T-helper 17 cell (primary cell): Measurements from ENCODE around the gene ST3GAL3. TPM values are rescaled to one million over a fixed set of nuclear protein-coding genes. Genes with fewer than 3 reads are reported as not detected.
A peak's percentile ranks its signal among the peaks of the same experiment; 100 is the strongest.

Source experiments
- ATAC-seq: fragments of 150-1000 bp; cut with Tn5 transposase; 2 replicates; pipeline ENCODE4 v1.10.0; 2021; ENCODE audit warnings: mild to moderate bottlenecking, moderate library complexity
- DNase-seq, 3 donors: peaks; one replicate each; pipeline versions ENCODE4 v3.0.0 to v3.0.0-alpha.2; 2020 to 2021
- H3K9me3 ChIP-seq: one replicate; pipeline ENCODE4 v1.7.0; 2013; ENCODE audit warnings: low read length, mild to moderate bottlenecking; ENCODE audit not compliant: control insufficient read depth, poor library complexity, severe bottlenecking
- H3K27ac Mint-ChIP-seq: one replicate; pipeline ENCODE4 v1.8.0; 2022; ENCODE audit warnings: mild to moderate bottlenecking, moderate library complexity, mixed read lengths
- H3K27me3 Mint-ChIP-seq: one replicate; pipeline ENCODE4 v1.8.0; 2022; ENCODE audit warnings: mixed read lengths
- H3K36me3 Mint-ChIP-seq: one replicate; pipeline ENCODE4 v1.8.0; 2022; ENCODE audit warnings: low read depth, mixed read lengths
- H3K4me1 Mint-ChIP-seq: one replicate; pipeline ENCODE4 v1.8.0; 2022; ENCODE audit warnings: mild to moderate bottlenecking, mixed read lengths
- H3K4me3 Mint-ChIP-seq: one replicate; pipeline ENCODE4 v1.8.0; 2022; ENCODE audit warnings: mild to moderate bottlenecking, moderate library complexity, mixed read lengths
- total RNA-seq, 4 donors: library from RNA in 2 of 4; stranded (reverse) in 2 of 4; gene quantifications; one replicate each; pipeline ENCODE4 v1.2.3 and lab custom pipeline; 2022 to 2026

Gene ST3GAL3
- total RNA-seq, 2 donors from 2014 or later, result 19.8 to 24.9 TPM

- no peak for ATAC-seq
- H3K4me3 Mint-ChIP-seq, result peak within 1 kb of the TSS; percentile 75
- peaks cover 9% of the 10 kb centered on the region for H3K36me3 Mint-ChIP-seq
- H3K9me3 ChIP-seq, result no peaks in the 10 kb centered on the region
- H3K4me1 Mint-ChIP-seq, result peaks cover 13% of the 10 kb centered on the region
- peak within 1 kb of the TSS; percentile 49 for H3K27ac Mint-ChIP-seq
- peaks cover 41% of the 10 kb centered on the region for H3K27me3 Mint-ChIP-seq
- DNase-seq, result no peak
These were observed 226.2 kb downstream of the ST3GAL3 start, which contains the start of gene ARTN for GRCh38 chr1:43933386-43934100. TSS of gene ARTN (plus strand) at chr1:43933801. CDS start at chr1:43935657, 1,856 bp downstream.

GRCh38 chr1:43934101-43934985 is 227.0 kb downstream of the ST3GAL3 start:
- ATAC-seq (peak; percentile 75), DNase-seq (peak in 2 of 3 donors; percentile 24 to 51)
- Mint-ChIP-seq H3K4me3 (peak overlapping the region; percentile 75), H3K27ac (peak overlapping the region; percentile 11), H3K36me3 (peaks cover 9% of the 10 kb centered on the region), H3K4me1 (peaks cover 16% of the 10 kb centered on the region), H3K27me3 (peaks cover 41% of the 10 kb centered on the region)
- H3K9me3 ChIP-seq, result no peaks in the 10 kb centered on the region

DNA sequence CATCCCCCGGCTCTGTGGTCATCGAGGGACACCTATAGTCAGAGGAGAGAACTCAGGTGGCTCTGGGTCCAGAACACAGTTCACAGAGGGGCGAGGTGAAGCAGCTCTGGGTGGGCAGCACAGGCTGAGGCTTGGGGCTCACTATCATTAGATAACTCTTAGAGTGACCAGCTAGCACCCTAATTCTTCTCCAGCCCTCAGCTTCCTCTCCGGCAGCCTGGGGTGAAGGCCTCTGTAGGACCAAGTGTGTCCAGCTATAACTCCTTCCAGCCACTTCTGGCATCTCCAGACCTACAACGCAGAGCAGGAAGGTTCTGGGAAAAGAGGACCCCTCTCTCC is 227.6 kb downstream of the ST3GAL3 start:
- H3K9me3 ChIP-seq, result no peaks in the 10 kb centered on the region
- ATAC-seq (no peak), DNase-seq (no peak)
- H3K4me3 Mint-ChIP-seq, result no peak overlapping the region
- peaks cover 14% of the 10 kb centered on the region for H3K36me3 Mint-ChIP-seq
- H3K4me1 Mint-ChIP-seq, result peaks cover 20% of the 10 kb centered on the region
- peak overlapping the region; percentile 11 for H3K27ac Mint-ChIP-seq
- peaks cover 41% of the 10 kb centered on the region for H3K27me3 Mint-ChIP-seq

- ATAC-seq (no peak), DNase-seq (no peak)
- Mint-ChIP-seq H3K4me3 (peak overlapping the region; percentile 36), H3K4me1 (peaks cover 20% of the 10 kb centered on the region), H3K27me3 (peaks cover 41% of the 10 kb centered on the region), H3K36me3 (peaks cover 14% of the 10 kb centered on the region), H3K27ac (no peak overlapping the region)
- no peaks in the 10 kb centered on the region for H3K9me3 ChIP-seq
These were observed 228.5 kb downstream of the ST3GAL3 start for GRCh38 chr1:43935711-43936427.

- Mint-ChIP-seq H3K4me1 (peaks cover 20% of the 10 kb centered on the region), H3K4me3 (peak overlapping the region; percentile 9), H3K36me3 (peaks cover 14% of the 10 kb centered on the region), H3K27ac (no peak overlapping the region), H3K27me3 (peaks cover 39% of the 10 kb centered on the region)
- no peak for DNase-seq
- no peaks in the 10 kb centered on the region for H3K9me3 ChIP-seq
- no peak for ATAC-seq
These were observed 229.3 kb downstream of the ST3GAL3 start for GRCh38 chr1:43936431-43937151.

GRCh38 chr1:43937179-43937865 is 230.0 kb downstream of the ST3GAL3 start:
- Mint-ChIP-seq H3K4me3 (no peak overlapping the region), H3K27me3 (peaks cover 34% of the 10 kb centered on the region), H3K27ac (no peak overlapping the region), H3K36me3 (peaks cover 14% of the 10 kb centered on the region), H3K4me1 (peaks cover 20% of the 10 kb centered on the region)
- H3K9me3 ChIP-seq, result no peaks in the 10 kb centered on the region
- DNase-seq (no peak), ATAC-seq (no peak)

DNA sequence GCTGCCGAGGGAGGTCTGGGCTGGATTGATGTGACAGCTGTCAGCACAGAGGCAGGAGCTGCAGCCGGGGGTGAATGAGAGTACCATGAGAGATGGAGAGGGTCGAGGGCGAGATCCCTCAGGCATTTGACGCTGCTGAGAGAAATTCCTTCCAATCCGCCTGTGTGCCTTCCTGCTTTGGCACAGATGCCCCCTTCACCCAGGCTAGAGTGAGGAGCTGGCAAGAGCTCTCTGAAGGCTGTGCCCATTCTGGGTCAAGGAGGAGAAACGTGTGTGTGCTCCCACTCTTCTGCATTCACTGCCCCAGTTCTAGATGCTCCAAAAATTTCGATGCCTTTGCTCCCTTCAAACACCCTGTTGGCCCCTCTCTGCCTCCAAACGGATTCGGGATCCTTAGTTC is 231.0 kb downstream of the ST3GAL3 start:
- ATAC-seq (no peak), DNase-seq (no peak)
- H3K9me3 ChIP-seq, result no peaks in the 10 kb centered on the region
- Mint-ChIP-seq H3K27me3 (peaks cover 24% of the 10 kb centered on the region), H3K4me1 (peaks cover 22% of the 10 kb centered on the region), H3K36me3 (peaks cover 13% of the 10 kb centered on the region), H3K4me3 (no peak overlapping the region), H3K27ac (no peak overlapping the region)

- no peaks in the 10 kb centered on the region for H3K9me3 ChIP-seq
- DNase-seq (no peak), ATAC-seq (no peak)
- no peak overlapping the region for H3K4me3 Mint-ChIP-seq
- H3K36me3 Mint-ChIP-seq, result peaks cover 13% of the 10 kb centered on the region
- H3K27ac Mint-ChIP-seq, result no peak overlapping the region
- peaks cover 21% of the 10 kb centered on the region for H3K27me3 Mint-ChIP-seq
- H3K4me1 Mint-ChIP-seq, result peaks cover 20% of the 10 kb centered on the region
These were observed 231.7 kb downstream of the ST3GAL3 start for GRCh38 chr1:43938892-43939587.

DNA sequence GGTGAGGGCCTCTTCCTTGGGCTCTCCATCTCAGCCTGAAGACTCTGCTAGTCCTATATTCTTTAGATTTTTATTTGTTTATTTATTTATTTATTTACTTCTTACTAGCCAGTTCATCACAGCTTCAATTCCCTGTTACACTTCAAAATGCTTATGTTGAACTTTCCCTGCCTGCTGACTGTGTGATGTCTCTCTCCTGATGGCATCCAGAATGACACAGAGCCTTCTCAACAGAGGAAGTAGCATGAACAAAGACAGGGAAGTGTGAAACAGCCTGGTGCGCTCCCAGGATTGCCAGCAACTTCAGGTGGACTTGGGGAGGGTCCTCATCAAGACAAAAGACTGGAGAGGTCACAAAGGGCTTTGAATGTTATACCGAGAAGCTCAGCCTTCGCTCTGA is 235.1 kb downstream of the ST3GAL3 start:
- DNase-seq (no peak), ATAC-seq (no peak)
- H3K27ac Mint-ChIP-seq, result no peak overlapping the region
- H3K4me3 Mint-ChIP-seq, result no peak overlapping the region
- H3K36me3 Mint-ChIP-seq, result peaks cover 13% of the 10 kb centered on the region
- H3K4me1 Mint-ChIP-seq, result peaks cover 38% of the 10 kb centered on the region
- H3K9me3 ChIP-seq, result no peaks in the 10 kb centered on the region
- H3K27me3 Mint-ChIP-seq, result no peaks in the 10 kb centered on the region

- DNase-seq (no peak), ATAC-seq (no peak)
- Mint-ChIP-seq H3K36me3 (peaks cover 8% of the 10 kb centered on the region), H3K4me3 (peak overlapping the region; percentile 66), H3K27ac (no peak overlapping the region), H3K27me3 (no peaks in the 10 kb centered on the region), H3K4me1 (peaks cover 39% of the 10 kb centered on the region)
- H3K9me3 ChIP-seq, result no peaks in the 10 kb centered on the region
These were observed 237.5 kb downstream of the ST3GAL3 start for GRCh38 chr1:43944860-43945259.

DNA sequence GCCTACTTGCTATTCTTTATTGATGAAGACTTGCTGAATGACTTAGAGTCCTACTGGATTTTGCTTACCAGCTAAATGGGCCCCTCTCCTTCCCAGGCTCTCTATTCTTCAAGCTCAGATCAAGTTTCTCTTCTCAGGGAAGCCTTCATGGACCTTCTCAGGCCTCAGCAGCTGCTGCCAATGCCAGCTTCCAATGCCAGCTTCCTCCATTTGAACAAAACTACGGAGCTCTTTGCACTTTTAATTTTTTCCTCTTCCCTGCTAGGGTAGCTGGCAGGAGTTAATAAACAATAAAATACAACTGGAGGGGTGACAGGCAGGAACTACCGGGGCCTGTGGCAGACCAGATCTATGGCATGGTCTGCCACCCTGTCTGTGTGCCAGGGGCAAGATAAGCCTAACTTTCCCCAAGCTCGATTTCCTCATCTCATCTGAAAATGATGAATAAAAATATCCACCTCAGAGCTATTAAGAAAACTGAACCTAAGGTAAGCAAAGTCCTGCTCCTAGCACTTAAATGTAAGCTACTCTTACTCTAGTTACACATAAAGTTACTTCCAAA is 238.4 kb downstream of the ST3GAL3 start:
- H3K27me3 Mint-ChIP-seq, result no peaks in the 10 kb centered on the region
- ATAC-seq (no peak), DNase-seq (no peak)
- no peaks in the 10 kb centered on the region for H3K9me3 ChIP-seq
- H3K27ac Mint-ChIP-seq, result peak overlapping the region; percentile 91
- peaks cover 45% of the 10 kb centered on the region for H3K4me1 Mint-ChIP-seq
- H3K4me3 Mint-ChIP-seq, result peak overlapping the region; percentile 97
- peaks cover 12% of the 10 kb centered on the region for H3K36me3 Mint-ChIP-seq
